OCI-LY7 (cell line): ENCODE measurements around the gene RITA1. TPM values are rescaled to one million over a fixed set of nuclear protein-coding genes. Genes with fewer than 3 reads are reported as not detected.

Experiments
- BruUV-seq: library from RNA; stranded (reverse); fragments of 400-500 nt; replicated peaks from 2 replicates; lab custom pipeline; 2021; lab: Mats Ljungman, UMichigan
- CTCF ChIA-PET: fragments of 300-600 bp; sonication (Branson Sonifier 250); formaldehyde crosslinking; loops from one replicate; lab custom pipeline; 2022; ENCODE audit warnings: antibody characterized with exemption; ENCODE audit not compliant: unreplicated experiment; lab: Charles Lee
- POLR2A ChIA-PET: fragments of 300-600 bp; sonication (Branson Sonifier 250); formaldehyde crosslinking; loops from one replicate; lab custom pipeline; 2022; ENCODE audit warnings: antibody characterized with exemption; lab: Charles Lee
- DNase-seq: peaks from one replicate; pipeline ENCODE4 v3.0.0-alpha.2; 2015; ENCODE audit warnings: low spot score
- H2AFZ ChIP-seq: fragments of 200-600 bp; sonication (generic), shearing (Covaris generic); 2 replicates; pipeline ENCODE4 v1.6.1; 2014; ENCODE audit warnings: mild to moderate bottlenecking, antibody characterized with exemption, low read length, moderate library complexity
- H3K27ac ChIP-seq: fragments of 200-600 bp; sonication (generic); 2 replicates; pipeline ENCODE4 v1.5.1; 2014; ENCODE audit warnings: mixed run types, low read depth, mild to moderate bottlenecking, moderate library complexity, low read length, inconsistent platforms; ENCODE audit not compliant: poor library complexity, severe bottlenecking
- H3K36me3 ChIP-seq: fragments of 200-600 bp; sonication (generic); 2 replicates; pipeline ENCODE4 v1.6.1; 2014; ENCODE audit warnings: mild to moderate bottlenecking, antibody characterized with exemption, low read length, moderate library complexity, mixed read lengths; ENCODE audit not compliant: insufficient read depth
- H3K4me1 ChIP-seq: fragments of 200-600 bp; sonication (generic); 2 replicates; pipeline ENCODE4 v1.5.1; 2014; ENCODE audit warnings: mild to moderate bottlenecking, low read length; ENCODE audit not compliant: insufficient read depth, poor library complexity, severe bottlenecking
- H3K4me2 ChIP-seq: fragments of 200-600 bp; sonication (generic); 2 replicates; pipeline ENCODE4 v1.6.1; 2014; ENCODE audit warnings: mild to moderate bottlenecking, low read length
- H3K4me3 ChIP-seq: fragments of 200-600 bp; sonication (generic); 2 replicates; pipeline ENCODE4 v1.5.1; 2014; ENCODE audit warnings: mild to moderate bottlenecking, low read depth, low read length; ENCODE audit not compliant: poor library complexity, severe bottlenecking
- H3K79me2 ChIP-seq: fragments of 200-600 bp; sonication (generic); 2 replicates; pipeline ENCODE4 v1.6.1; 2016; ENCODE audit warnings: low read depth, mild to moderate bottlenecking, low read length, moderate library complexity, mixed read lengths; ENCODE audit not compliant: insufficient read depth
- H3K9me2 ChIP-seq: fragments of 200-600 bp; sonication (generic); 2 replicates; pipeline ENCODE4 v1.6.1; 2016; ENCODE audit warnings: mild to moderate bottlenecking, low read length, mixed read lengths; ENCODE audit not compliant: insufficient read depth
- H3K9me3 ChIP-seq: fragments of 200-600 bp; sonication (generic); 2 replicates; pipeline ENCODE4 v1.6.1; 2014; ENCODE audit warnings: mild to moderate bottlenecking, mixed run types, low read length, mixed read lengths
- H4K20me1 ChIP-seq: fragments of 200-600 bp; sonication (generic); 2 replicates; pipeline ENCODE4 v1.6.1; 2014; ENCODE audit warnings: mild to moderate bottlenecking, antibody characterized with exemption, low read length, moderate library complexity, mixed read lengths; ENCODE audit not compliant: insufficient read depth
- EZH2phosphoT487 ChIP-seq: fragments of 200-600 bp; sonication (generic); IDR thresholded peaks from 2 replicates; pipeline ENCODE4 v1.6.1; 2018; ENCODE audit warnings: low read depth, borderline replicate concordance, mild to moderate bottlenecking, mixed run types, antibody characterized with exemption, low read length, moderate library complexity, mixed read lengths
- intact Hi-C: fragments of 100-400 bp; cut with micrococcal nuclease; formaldehyde crosslinking; loops from one replicate; pipeline ENCODE4 v1.10.0; 2022; ENCODE audit not compliant: unreplicated experiment
- total RNA-seq, 2 experiments: library from RNA; depleted of rRNA in 1 of 2; stranded (reverse); fragments of >200 nt in 1 of 2; shearing (Covaris generic) in 1 of 2; gene quantifications; 2 replicates each; pipeline ENCODE4 v1.2.3, GENCODE V29; 2014 to 2022
- TF ChIP-seq, protein P1 (sequence below): fragments of 200-600 bp; sonication (generic); conservative IDR thresholded peaks from 2 replicates; pipeline ENCODE4 v1.5.1; 2014; ENCODE audit warnings: mild to moderate bottlenecking, antibody characterized with exemption, low read length, moderate library complexity, mixed read lengths

Gene RITA1
- total RNA-seq, 2 experiments from 2014 or later = 68.6 to 90.8 TPM

DNA sequence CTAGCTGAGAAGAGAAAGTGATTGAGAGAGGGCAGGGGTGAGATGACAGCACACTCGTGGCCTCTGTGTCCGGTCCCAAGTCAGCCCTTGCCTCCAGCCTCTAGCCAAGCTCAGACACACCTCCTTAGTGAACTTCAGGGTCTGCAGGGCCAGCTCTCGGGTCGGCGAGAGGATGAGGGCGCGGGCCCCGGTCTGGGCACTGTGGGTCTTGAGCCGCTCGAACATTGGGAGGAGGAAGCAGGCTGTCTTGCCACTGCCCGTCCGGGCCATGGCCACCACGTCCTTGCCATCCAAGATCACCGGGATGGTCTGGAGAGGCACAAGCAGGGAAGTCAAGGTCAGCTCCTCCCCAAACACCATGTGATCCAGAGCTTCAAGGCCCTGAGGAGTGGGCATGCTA, 6.5 kb upstream of the RITA1 start:
- intact Hi-C loops = no loop called here
- peaks cover 35% of the 10 kb centered on the region for H3K79me2 ChIP-seq
- no peaks in the 10 kb centered on the region for H4K20me1 ChIP-seq
- peaks cover 38% of the 10 kb centered on the region for H3K4me1 ChIP-seq
- no peak overlapping the region for H2AFZ ChIP-seq
- DNase-seq = no peak
- no peak overlapping the region for H3K27ac ChIP-seq
- H3K9me2 ChIP-seq = no peaks in the 10 kb centered on the region
- H3K9me3 ChIP-seq = no peaks in the 10 kb centered on the region
- ChIA-PET CTCF (no interaction called here), POLR2A (interaction anchor here (0.7 kb wide), 1 partner anchor 124 kb away, joined by 3 read pairs; no protein-coding TSS in a partner anchor)
- no peak overlapping the region for H3K4me2 ChIP-seq
- H3K36me3 ChIP-seq = peaks cover 89% of the 10 kb centered on the region
- no peak for TF ChIP-seq EZH2phosphoT487
- TF ChIP-seq, protein P1, sequence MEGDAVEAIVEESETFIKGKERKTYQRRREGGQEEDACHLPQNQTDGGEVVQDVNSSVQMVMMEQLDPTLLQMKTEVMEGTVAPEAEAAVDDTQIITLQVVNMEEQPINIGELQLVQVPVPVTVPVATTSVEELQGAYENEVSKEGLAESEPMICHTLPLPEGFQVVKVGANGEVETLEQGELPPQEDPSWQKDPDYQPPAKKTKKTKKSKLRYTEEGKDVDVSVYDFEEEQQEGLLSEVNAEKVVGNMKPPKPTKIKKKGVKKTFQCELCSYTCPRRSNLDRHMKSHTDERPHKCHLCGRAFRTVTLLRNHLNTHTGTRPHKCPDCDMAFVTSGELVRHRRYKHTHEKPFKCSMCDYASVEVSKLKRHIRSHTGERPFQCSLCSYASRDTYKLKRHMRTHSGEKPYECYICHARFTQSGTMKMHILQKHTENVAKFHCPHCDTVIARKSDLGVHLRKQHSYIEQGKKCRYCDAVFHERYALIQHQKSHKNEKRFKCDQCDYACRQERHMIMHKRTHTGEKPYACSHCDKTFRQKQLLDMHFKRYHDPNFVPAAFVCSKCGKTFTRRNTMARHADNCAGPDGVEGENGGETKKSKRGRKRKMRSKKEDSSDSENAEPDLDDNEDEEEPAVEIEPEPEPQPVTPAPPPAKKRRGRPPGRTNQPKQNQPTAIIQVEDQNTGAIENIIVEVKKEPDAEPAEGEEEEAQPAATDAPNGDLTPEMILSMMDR = no peak
- H3K4me3 ChIP-seq = no peak overlapping the region
- no TSS peak for BruUV-seq

DNA sequence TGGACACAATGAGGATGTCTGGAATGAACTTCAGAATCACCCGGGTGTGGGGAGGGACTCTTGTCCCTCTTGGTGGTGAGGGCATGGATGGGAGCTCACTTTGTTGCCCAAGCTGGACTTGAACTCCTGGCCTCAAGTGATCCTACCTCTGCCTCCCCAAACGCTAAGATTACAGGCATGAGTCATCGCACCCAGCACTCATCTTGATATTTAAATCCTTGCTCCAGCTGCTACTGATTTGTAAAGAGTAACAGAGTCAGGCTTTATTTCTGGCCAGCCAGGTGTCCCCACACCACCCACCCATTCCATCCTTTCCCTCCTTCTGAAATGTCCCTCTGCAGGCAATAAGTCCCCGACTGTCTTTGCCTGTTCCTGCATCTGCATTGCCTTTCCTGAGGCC, 5.2 kb upstream of the RITA1 start:
- no peaks in the 10 kb centered on the region for H3K9me3 ChIP-seq
- no peaks in the 10 kb centered on the region for H3K9me2 ChIP-seq
- H3K4me2 ChIP-seq = no peak overlapping the region
- TF ChIP-seq EZH2phosphoT487 = no peak
- TF ChIP-seq, protein P1 = no peak
- peaks cover 42% of the 10 kb centered on the region for H3K79me2 ChIP-seq
- H2AFZ ChIP-seq = no peak overlapping the region
- intact Hi-C loops = no loop called here
- POLR2A ChIA-PET = no interaction called here
- BruUV-seq = no TSS peak
- DNase-seq = no peak
- H3K36me3 ChIP-seq = peaks cover 76% of the 10 kb centered on the region
- CTCF ChIA-PET = no interaction called here
- no peak overlapping the region for H3K27ac ChIP-seq
- peaks cover 24% of the 10 kb centered on the region for H3K4me1 ChIP-seq
- no peak overlapping the region for H3K4me3 ChIP-seq
- no peaks in the 10 kb centered on the region for H4K20me1 ChIP-seq

DNA sequence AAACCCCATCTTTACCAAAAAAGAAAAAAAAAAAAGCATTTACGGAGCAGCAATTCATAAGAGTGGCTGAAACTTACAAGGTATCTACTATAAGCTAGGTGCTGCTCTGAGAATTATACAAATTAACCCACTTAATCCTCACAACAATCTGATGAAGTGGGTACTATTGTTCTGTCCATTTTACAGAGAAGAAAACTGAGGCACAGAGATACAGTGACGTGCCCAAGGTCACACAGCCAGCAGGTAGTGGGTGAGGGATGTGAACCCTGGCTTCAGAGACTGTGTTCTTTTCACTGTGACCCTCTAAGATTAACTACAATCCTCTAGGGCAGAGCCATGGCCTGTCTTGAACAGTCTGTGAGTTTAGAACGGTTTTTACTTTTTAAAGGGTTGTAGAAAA, 3.5 kb upstream of the RITA1 start:
- POLR2A ChIA-PET = interaction anchor here (0.6 to 0.9 kb wide), 4 partner anchors 42 to 162 kb away, joined by 3 read pairs; no protein-coding TSS in a partner anchor
- DNase-seq = no peak
- Histone ChIP-seq H3K4me1 (peaks cover 29% of the 10 kb centered on the region), H3K36me3 (peaks cover 68% of the 10 kb centered on the region), H3K9me2 (no peaks in the 10 kb centered on the region), H3K4me3 (peak overlapping the region; percentile 2), H3K9me3 (no peaks in the 10 kb centered on the region), H4K20me1 (peaks cover 5% of the 10 kb centered on the region; the same call in 1 of the 2 replicates), H3K79me2 (peaks cover 57% of the 10 kb centered on the region), H3K27ac (peak overlapping the region; percentile 41), H3K4me2 (peak overlapping the region; percentile 92), H2AFZ (no peak overlapping the region)
- intact Hi-C loops = no loop called here
- TF ChIP-seq EZH2phosphoT487 = no peak
- TF ChIP-seq, protein P1 = no peak
- BruUV-seq = no TSS peak
- CTCF ChIA-PET = no interaction called here
